ENCODE data around the gene ZFAND2A.
"Not testable (repeated sequence)": the region's sequence is repeated elsewhere in the genome, so short reads cannot be mapped to it uniquely, and the experiment has no call there.

The ZFAND2A gene

DNA sequence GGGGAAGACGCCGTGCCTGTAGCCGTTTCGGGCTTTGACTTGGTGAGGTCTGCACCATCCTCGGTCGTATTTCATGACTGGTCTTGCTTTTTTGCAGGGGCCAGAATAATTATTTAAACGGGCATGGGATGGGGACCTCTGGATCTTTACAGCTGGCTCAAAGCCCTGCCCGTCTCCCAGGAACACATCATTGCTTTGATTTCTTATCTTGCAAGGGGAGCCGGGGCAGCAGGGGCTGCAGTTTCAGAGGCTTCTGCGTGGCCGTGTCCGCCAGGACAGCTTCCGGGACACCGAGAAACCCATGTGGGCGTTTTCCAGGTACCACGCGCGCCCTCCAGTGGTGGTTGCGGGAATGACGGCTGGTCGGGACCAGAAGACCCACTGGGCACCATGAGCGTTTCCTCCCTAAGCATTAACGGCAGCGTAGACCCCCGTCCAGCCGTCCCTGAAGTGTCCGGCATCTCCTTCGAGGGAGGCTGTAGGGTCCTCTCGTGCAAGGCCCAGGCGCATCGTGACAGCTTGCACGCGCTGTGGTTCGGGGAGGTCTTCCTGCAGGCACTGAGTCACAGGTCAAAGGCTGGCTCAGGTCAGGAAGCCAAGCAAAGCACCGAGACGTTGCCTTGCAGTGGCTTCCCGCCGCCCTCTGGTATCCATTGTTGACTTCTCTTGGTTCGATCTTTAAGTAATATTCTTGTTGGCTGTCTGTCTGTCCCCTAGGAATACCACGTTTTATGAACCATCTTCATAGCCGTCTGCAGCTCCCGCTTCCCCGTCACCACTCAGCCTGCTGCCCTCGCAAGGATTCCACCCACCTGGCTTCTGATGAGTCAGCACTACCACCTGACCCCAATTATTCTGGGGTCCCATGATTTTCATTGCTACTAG is 16.2 kb upstream of the ZFAND2A start:
- peak; percentile 92 for DNase-seq (ENCODE audit: low read depth)
- TF ChIP-seq, protein P1, sequence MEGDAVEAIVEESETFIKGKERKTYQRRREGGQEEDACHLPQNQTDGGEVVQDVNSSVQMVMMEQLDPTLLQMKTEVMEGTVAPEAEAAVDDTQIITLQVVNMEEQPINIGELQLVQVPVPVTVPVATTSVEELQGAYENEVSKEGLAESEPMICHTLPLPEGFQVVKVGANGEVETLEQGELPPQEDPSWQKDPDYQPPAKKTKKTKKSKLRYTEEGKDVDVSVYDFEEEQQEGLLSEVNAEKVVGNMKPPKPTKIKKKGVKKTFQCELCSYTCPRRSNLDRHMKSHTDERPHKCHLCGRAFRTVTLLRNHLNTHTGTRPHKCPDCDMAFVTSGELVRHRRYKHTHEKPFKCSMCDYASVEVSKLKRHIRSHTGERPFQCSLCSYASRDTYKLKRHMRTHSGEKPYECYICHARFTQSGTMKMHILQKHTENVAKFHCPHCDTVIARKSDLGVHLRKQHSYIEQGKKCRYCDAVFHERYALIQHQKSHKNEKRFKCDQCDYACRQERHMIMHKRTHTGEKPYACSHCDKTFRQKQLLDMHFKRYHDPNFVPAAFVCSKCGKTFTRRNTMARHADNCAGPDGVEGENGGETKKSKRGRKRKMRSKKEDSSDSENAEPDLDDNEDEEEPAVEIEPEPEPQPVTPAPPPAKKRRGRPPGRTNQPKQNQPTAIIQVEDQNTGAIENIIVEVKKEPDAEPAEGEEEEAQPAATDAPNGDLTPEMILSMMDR (IDR thresholded peaks at IDR 0.05; ENCODE audit: low read depth, low read length): peak; percentile 97
- peak; percentile 85 for TF ChIP-seq MYC (IDR thresholded peaks at IDR 0.05; ENCODE audit: low read depth, low read length)
- peak; percentile 63 for TF ChIP-seq POLR2A (IDR thresholded peaks at IDR 0.05; ENCODE audit: extremely low read depth, insufficient read length)
- TF ChIP-seq, protein P2, sequence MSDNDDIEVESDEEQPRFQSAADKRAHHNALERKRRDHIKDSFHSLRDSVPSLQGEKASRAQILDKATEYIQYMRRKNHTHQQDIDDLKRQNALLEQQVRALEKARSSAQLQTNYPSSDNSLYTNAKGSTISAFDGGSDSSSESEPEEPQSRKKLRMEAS (IDR thresholded peaks at IDR 0.05; ENCODE audit: low read depth, low read length): peak; percentile 84
- peak overlapping the region; percentile 38 for H3K4me3 ChIP-seq (ENCODE audit: low read depth, low read length)

DNA sequence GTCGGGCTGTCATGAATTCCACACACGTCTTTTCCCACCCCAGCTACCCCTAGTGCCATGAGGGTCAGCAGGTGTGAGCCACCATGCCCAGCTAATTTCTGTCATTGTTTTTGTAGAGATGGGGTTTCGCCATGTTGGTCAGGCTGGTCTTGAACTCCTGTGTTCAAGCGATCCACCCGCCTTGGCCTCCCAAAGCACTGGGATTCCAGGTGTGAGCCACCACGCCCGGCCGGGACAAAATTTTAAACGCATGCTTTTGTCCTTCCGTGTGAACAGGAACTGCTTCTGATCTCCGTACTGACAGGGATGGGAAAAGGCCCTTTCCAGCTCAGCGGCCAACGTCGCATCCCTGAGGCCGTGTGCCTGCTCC is 15.6 kb upstream of the ZFAND2A start:
- H3K4me3 ChIP-seq (ENCODE audit: low read depth, low read length): peak overlapping the region; percentile 38
- TF ChIP-seq, protein P1 (IDR thresholded peaks at IDR 0.05; ENCODE audit: low read depth, low read length): no peak
- TF ChIP-seq, protein P2 (IDR thresholded peaks at IDR 0.05; ENCODE audit: low read depth, low read length): no peak
- no peak for TF ChIP-seq POLR2A (IDR thresholded peaks at IDR 0.05; ENCODE audit: extremely low read depth, insufficient read length)
- TF ChIP-seq MYC (IDR thresholded peaks at IDR 0.05; ENCODE audit: low read depth, low read length): no peak
- no peak for DNase-seq (ENCODE audit: low read depth)

DNA sequence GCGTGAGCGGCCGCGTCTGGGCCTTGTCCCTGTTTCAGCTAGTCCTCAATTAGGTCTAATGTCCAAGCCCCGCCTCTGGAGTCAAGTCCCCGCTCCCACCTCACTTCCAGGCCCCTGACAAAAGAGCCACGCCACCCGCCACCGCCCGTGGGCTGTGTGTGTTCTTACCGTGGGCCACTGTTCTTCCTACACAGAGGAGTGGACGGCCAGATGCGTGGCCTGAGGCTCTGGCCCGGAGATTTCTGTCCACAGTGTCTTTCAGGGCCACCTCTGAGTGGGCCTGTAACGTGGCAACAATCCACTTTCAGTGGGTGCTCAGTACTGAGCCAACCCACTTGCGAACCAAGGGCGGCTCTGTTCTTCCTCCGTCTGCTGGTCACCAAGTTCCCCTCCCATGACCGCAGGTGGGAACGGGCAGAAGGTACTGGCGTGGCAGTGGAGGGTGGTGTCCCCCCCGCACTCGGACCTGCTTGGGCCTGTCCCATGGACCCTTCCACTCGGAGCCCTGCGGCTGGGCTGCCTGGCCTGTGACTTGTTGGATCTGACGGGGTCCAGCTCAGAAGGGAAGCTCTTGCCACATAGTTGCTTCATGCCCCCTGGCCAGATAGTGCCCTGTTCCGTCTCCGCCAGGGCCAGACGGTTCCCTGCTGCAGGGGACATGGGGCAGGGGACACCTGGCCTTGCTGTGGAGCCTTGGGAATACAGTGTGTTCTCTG is 15.0 kb upstream of the ZFAND2A start:
- DNase-seq (ENCODE audit: low read depth): no peak
- TF ChIP-seq MYC (IDR thresholded peaks at IDR 0.05; ENCODE audit: low read depth, low read length): no peak
- no peak for TF ChIP-seq POLR2A (IDR thresholded peaks at IDR 0.05; ENCODE audit: extremely low read depth, insufficient read length)
- H3K4me3 ChIP-seq (ENCODE audit: low read depth, low read length): no peak overlapping the region

DNA sequence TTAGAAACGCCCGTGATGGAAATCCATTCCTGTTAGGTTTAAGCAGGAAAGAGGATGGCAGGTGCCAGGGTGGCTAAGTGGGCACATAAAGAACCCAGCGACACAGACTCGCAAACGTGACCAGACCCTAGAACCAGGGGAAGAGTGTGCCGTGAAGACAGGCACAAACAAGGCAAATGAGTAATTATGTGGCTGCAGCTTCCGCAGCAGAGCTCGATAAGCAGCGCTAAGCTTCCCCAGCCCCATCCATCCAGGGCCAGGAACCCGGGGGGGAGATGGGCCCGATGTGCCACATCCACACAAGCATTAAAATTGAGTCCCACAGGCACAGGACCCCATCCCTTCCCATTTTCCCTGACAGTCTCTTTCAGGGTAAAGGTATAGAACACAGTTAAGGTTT is 14.0 kb upstream of the ZFAND2A start:
- DNase-seq (ENCODE audit: low read depth): no peak
- TF ChIP-seq POLR2A (IDR thresholded peaks at IDR 0.05; ENCODE audit: extremely low read depth, insufficient read length) (no peak), MYC (IDR thresholded peaks at IDR 0.05; ENCODE audit: low read depth, low read length) (no peak)
- TF ChIP-seq, protein P2 (IDR thresholded peaks at IDR 0.05; ENCODE audit: low read depth, low read length): no peak
- TF ChIP-seq, protein P1 (IDR thresholded peaks at IDR 0.05; ENCODE audit: low read depth, low read length): no peak
- H3K4me3 ChIP-seq (ENCODE audit: low read depth, low read length): no peak overlapping the region

DNA sequence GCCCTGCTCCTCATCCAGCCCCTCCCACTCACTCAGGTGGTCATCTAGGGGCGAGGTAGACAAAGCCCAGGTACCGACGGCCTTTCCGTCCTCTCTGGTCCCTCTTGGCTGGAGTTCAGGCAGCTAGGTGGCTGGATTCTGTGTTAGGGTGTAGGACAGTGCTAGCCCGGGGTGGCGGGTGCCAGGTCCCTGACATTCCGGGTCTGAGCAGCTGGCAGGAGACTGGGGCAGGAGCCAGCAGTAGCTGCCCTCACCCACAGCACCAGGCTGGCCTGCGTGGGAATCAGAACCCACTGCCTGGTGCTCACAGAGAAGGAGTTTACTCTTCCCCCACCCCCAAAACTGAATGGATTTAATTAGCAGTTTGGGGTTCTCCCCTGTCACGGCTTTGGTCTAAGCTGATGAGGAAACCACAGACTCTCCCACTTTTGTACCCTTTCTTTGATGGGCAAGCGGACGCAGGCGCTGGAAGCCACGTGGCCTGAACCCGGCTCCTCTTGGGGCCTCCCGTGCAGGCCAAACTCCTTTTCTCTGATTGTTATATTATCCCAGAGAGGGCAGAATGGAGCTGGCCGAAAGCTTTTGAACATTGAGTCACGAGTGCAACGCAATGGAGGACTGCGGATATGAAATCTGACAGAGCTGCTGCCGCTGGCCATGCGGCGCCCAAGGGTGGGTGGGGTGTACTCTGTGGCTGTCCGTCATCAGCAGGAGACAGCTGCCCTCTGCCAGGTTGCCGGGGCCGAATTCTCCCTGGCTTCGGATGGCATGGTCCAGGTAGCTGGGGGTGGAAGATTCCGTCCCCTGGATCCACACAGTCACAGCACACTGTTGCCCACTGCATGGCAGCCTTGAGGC is 12.9 kb upstream of the ZFAND2A start:
- TF ChIP-seq, protein P1 (IDR thresholded peaks at IDR 0.05; ENCODE audit: low read depth, low read length): no peak
- TF ChIP-seq MYC (IDR thresholded peaks at IDR 0.05; ENCODE audit: low read depth, low read length) (no peak), POLR2A (IDR thresholded peaks at IDR 0.05; ENCODE audit: extremely low read depth, insufficient read length) (no peak)
- TF ChIP-seq, protein P2 (IDR thresholded peaks at IDR 0.05; ENCODE audit: low read depth, low read length): no peak
- H3K4me3 ChIP-seq (ENCODE audit: low read depth, low read length): no peak overlapping the region
- no peak for DNase-seq (ENCODE audit: low read depth)

DNA sequence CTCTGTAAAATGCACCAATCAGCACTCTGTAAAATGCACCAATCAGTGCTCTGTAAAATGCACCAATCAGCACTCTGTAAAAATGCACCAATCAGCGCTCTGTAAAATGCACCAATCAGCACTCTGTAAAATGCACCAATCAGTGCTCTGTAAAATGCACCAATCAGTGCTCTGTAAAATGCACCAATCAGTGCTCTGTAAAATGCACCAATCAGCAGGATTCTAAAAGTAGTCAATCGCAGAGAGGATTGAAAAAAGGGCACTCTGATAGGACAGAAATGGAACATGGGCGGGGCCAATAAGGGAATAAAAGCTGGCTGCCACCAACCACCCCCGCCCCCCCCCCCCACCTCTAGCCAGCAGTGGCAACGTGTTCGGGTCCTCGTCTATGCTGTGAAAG is 11.5 kb upstream of the ZFAND2A start:
- DNase-seq (ENCODE audit: low read depth): not testable (repeated sequence)

More for the DNA sequence above, 11.5 kb upstream of the ZFAND2A start:
- not testable (repeated sequence) for H3K4me3 ChIP-seq (ENCODE audit: low read depth, low read length)
